ENCODE measurements around the gene WFS1.
A peak's percentile ranks its signal among the peaks of the same experiment; 100 is the strongest.

Gene WFS1, protein sequence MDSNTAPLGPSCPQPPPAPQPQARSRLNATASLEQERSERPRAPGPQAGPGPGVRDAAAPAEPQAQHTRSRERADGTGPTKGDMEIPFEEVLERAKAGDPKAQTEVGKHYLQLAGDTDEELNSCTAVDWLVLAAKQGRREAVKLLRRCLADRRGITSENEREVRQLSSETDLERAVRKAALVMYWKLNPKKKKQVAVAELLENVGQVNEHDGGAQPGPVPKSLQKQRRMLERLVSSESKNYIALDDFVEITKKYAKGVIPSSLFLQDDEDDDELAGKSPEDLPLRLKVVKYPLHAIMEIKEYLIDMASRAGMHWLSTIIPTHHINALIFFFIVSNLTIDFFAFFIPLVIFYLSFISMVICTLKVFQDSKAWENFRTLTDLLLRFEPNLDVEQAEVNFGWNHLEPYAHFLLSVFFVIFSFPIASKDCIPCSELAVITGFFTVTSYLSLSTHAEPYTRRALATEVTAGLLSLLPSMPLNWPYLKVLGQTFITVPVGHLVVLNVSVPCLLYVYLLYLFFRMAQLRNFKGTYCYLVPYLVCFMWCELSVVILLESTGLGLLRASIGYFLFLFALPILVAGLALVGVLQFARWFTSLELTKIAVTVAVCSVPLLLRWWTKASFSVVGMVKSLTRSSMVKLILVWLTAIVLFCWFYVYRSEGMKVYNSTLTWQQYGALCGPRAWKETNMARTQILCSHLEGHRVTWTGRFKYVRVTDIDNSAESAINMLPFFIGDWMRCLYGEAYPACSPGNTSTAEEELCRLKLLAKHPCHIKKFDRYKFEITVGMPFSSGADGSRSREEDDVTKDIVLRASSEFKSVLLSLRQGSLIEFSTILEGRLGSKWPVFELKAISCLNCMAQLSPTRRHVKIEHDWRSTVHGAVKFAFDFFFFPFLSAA

DNA sequence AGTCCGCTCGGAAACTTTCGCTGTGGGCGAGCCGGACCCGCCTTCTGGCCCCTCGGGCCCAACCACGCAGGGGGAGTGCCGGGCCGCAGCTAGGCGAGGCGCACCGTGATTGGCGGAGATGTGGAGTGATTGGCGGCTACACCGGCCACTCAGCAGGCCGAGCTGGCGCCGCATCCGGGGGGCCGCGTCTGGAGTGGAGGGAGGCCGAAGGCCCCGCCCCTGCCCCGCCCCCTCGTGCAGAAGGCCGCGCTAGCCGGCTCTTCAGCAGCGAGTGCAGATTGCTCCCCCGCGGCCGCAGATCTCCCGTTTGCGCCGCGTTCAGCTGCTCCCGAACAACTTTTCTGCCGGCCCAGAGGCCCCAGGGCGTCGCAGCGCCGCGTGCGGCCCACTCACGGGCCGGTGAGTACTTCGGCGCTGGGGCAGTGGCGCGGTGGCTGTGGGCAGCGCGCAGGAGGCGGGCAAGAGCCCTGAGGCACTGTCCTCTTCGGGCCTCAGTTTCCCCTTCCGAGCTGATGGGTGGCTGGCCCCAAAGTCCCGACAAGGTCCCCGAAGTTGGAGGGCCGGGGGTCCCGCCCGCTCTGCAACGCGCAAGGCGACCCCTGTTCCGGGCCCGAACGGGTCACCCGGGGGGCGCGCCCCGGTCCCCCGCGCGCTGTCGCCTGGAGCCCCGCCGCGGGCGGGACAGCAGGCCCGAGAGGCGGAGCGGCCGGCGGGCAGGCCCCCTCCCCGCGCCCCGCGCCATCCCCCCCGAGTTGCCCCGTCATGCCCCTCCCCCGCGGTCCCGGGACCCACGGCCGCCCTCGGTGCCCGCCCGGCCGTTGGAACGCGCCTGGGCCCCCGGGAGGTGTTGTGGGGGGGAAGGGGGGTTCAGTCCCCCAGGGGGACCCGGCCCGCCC, at the start of gene WFS1:
Gene WFS1 (plus strand): TSS at position 235 of the 896 bp plus-strand sequence. CDS start 7,606 bp downstream, outside the sequence.
- peak; percentile 91 to 98 (median 96) for DNase-seq (ENCODE audit: low read depth in 4 of 4, low spot score in 1 of 4)

GRCh38 chr4:6221301-6221850, 48.3 kb upstream of the WFS1 start:
- no peak for DNase-seq (ENCODE audit: low read depth in 4 of 4, low spot score in 1 of 4)

- DNase-seq (ENCODE audit: low read depth in 4 of 4, low spot score in 1 of 4): no peak
Observed at GRCh38 chr4:6221851-6222760, 47.5 kb upstream of the WFS1 start.

DNA sequence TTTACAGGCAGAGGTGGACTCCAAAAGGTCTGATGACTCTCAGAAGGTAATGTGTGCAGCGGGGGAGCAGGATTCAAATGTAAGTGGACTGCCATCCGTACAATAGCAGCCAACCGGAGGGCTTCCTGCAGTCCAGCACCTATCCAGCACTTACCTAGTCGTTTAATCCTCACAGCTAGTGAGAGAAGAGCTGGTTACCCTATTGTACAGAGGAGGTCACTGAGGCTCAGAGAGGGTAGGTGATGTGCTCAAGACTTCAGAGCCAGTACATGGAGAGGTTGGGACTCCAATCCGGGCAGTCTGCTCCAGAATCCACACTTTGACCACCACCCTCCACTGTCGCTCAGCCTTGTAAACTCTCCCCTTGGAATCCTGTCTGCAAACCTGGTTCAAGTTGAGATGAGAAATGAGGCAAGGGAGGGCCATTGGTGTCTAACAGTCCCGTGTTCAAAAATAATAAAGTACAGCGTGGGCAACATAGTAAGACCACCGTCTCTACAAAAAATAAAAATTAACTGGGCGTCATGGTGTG, 46.8 kb upstream of the WFS1 start:
- DNase-seq (ENCODE audit: low read depth in 4 of 4, low spot score in 1 of 4): no peak

GRCh38 chr4:6224735-6225134, 44.9 kb upstream of the WFS1 start:
- DNase-seq (ENCODE audit: low read depth in 4 of 4, low spot score in 1 of 4): no peak

DNA sequence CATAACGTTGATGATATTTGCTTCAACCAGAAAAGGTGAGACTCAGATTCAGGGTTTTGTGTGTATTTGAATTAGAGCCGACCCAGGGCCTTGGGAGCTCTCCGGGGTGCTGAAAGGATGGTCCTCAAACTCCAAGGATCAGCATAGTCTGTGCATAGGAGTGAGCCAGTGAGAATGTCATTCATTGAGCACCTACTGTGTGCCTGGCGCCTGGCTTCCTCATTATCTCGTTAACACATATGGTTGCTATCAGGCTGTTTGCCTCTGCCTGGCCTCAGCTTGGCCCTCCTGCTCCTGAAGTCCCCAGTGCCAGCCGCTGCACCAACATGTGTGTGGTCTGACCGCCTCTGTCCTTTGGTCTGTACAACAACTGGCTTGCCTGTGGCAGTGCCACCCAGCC, 44.2 kb upstream of the WFS1 start:
- no peak for DNase-seq (ENCODE audit: low read depth in 4 of 4, low spot score in 1 of 4)

DNA sequence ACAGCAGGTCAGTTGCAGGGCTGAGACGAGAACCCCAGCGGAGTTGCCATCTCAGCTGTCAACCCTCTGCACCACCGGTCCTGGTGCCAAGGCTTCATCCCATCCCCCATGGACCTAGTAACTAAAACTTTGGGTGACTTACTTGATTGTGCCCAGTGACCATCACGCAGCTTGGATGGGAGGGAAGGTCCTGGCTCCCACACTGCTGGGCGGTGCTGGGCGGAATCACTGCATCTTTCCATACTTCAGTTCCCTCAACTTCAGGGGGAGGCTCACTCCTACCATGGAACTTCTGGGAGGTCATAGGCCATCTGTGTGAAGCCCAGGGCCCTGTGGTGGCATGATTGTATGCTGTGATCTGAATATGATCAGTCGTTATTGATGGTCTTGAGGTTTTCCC, 43.1 kb upstream of the WFS1 start:
- DNase-seq (ENCODE audit: low read depth in 4 of 4, low spot score in 1 of 4): no peak

DNA sequence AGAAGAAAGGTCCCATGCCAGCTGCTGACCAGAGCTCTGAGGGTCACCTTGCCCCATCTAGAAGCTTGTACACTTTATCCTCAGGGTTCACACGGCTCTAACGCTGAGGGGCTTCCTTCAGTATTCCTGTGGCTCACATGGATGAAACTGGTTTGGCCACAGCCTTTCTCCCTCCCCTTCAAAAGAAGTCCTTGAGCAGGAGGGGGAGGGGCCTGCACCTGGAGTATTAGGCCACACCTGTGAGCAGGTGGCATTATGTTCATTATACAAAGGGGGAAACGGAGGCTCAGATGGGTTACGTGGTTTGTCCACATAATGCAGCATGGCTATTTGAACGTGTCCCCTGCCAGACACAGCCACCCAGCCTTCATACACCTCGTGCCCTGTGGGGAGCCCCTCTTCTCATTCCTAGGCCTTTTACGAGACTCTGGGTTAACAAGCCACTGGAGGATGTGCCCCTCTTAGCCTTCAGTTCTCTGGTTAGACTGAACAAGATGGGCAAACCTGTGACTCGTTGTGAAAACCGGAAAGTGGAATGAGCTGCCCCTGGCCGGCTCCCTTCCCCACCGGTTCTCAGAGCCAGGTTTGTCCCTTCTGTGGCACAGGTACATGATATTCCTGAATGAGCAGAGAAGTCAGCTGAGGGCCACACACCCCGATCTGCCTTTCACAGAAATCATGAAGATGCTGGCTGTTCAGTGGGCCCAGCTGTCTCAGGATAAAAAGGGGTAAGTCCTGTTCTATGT, 42.1 kb upstream of the WFS1 start:
- no peak for DNase-seq (ENCODE audit: low read depth in 4 of 4, low spot score in 1 of 4)

- DNase-seq (ENCODE audit: low read depth in 4 of 4, low spot score in 1 of 4): no peak
Observed at GRCh38 chr4:6228158-6229067, 41.2 kb upstream of the WFS1 start.

DNA sequence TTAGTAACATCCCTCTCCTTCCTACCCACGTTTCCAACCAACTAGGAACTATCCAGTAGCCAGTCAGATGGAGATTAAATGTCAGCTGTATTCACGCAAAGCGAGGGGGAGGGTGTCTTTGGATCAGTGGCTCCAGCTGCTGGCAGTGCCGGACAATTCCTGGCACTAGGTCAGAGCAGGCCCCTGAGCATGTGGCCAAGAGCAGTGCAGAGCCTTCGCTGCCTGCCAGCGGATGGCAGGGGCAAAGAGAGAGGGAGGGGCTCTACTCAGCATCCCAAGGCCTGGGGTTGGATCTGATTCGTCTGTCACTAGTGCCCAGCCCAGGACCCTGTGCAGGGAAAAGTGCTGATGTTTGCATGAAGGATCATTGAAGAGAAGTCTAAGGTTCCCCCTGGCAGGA, 40.6 kb upstream of the WFS1 start:
- no peak for DNase-seq (ENCODE audit: low read depth in 4 of 4, low spot score in 1 of 4)

DNA sequence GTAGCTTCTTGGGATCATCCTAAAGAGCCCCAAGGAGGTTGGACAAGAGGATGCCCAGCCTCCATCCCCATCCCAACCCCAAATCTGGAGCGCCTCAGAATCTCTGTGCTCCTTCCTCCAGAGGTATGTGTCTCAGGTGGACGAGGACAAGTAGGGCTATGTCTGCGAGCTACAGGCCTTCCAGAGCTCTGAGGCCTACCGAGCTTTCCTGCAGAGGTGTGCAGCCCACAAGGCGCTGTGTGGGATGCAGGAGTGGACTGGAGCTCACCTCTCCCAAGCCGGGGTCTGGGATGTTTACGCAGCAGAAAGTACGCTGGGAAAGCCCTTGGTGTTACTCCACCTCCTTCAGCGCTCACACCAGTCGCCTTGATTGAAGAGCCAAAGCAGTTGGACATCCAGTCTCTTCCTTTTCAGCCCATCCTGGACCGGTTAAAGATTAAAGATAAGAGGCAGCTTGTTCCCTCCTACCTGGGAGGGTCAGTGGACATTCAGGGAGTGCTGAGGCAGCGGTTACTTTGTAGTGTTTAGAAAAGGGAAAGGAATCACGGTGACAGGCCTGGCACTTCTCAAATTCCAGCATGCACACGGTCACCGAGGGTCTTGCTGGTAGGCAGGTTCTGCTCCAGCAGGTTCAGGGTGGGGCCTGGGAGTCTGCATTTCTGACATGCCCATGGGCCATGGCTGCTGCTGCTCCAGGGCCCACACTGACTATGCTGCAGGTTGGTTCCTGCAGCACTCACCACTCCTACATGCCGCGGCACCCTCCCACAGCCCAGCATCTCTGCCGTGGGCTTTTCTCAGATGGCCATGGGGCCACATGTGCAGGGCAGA, 39.8 kb upstream of the WFS1 start:
- DNase-seq (ENCODE audit: low read depth in 4 of 4, low spot score in 1 of 4): no peak

DNA sequence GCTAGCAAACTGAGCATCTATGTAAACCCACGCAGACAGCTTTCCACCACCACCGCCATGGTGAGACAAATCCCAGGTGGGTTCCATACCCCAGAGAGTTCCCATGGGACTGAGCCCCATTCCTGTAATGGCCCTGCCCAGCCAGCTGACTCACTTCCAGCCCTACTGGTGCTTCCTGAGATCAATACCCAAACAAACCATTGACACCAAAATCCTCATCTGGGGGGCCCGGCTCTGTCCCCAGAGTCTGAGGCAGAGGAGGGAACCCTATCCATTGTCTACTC, 39.2 kb upstream of the WFS1 start:
- DNase-seq (ENCODE audit: low read depth in 4 of 4, low spot score in 1 of 4): no peak

DNA sequence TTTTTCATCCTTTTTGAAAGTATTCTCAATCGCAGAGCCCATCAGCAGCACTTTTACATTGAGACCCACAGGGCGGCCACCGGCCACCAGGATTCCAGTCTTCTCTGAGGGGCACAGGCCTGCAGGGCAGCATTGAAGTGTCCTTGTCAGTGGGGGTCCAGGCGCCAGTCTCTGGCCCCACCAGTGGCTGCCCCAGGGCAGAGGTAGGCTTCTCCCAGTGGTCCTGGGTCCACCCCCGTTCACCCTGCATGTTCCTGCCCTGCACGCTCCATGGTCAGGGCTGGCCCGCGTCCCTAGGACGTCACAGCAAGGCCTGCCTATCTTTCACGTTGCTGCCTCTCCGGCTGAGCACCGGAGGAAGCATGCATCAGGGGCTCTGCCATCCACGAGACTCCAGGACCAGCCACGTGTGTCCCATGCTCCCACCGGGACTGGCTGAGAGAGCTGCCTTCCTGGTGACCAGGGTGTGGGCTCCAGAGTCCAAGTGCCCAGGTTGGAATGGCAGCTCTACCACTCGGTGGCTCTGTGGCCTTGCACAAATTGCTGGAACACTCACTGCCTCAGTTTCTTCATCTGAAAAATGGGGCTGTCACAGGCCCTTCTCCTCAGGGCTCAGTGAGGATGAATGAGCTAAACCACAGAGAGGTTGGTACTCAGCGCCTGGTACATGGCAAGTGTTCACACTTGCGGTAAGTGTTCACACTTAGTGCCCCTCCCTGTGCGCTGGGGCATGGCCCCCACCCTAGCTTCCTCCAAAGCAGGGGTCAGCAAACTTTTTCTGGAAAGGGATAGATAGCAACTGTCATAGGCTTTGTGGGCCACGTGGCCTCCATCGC, 38.6 kb upstream of the WFS1 start:
- no peak for DNase-seq (ENCODE audit: low read depth in 4 of 4, low spot score in 1 of 4)

DNA sequence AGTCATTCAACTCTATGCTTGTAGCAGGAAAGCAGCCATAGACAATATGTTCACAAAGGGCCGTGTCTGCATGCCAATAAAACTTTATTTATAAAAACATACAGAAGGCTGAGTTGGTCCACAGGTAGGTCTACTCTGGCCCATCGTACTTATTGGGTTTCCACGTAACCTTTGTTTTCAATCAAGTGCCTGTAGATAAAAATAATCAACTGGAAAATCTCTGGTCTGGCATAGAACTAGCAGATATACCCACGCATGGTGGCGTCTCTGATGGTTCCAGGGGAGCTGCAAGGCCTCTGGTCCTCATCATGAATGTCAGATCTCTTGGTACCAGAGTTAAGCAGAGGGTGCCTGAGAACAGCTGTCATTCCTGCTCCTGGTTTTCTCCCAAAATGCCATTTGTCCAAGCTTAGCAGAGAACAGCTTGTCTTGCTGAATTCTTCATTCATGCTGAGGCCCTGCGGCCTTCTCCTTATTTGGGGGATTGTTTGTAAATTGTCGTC, 37.9 kb upstream of the WFS1 start:
- DNase-seq (ENCODE audit: low read depth in 4 of 4, low spot score in 1 of 4): no peak

DNA sequence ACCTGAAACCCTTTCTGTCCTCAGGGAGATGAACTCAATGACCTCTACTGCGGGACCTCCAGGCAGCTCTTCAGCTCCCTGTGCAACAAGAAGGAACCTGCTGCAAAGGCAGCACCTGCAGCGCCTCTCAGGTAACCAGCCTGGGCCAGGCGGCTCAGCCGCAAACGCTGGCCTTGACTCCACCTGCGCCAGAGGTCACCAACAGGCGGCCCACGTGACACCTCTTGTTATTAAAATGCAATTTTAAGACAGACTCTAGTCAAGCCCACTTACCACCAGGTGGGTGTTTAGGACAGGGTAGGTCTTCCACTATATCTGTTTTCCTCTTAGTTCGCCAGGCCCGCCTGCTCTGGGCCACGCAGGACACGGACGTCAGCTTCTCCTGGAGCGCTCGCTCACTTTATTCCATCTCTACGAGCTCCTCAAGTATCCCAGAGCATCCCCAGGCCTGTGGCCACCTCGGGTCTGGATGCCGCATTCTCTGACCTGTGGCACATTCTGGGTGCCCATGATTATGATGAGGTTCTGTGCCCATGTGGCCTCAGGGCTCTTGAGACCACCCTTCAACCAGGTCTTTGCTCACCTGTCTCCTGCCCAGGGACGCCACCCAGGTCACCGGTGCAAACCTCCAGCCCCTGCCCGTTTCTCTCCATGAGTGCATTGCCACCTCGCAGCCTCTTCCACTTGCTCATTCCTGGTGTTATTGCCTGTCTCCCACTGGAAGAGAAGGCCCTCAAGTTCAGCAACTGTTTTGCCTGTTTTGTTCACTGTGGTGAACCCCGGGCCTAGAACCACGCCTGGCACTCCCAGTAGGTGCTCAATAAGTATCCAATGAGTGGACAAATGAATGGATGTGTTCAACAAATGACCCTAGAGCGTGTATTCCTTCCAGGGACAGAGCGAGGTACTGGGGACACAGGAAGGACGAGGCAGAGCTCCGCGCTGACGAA, 36.5 kb upstream of the WFS1 start:
- DNase-seq (ENCODE audit: low read depth in 4 of 4, low spot score in 1 of 4): no peak
